NT2/D1 (cell line): ENCODE measurements around the gene UBAP1.

Experiments
- SUZ12 ChIP-seq: IDR thresholded peaks from 2 replicates; pipeline ENCODE4 v1.6.1; 2011; ENCODE audit not compliant: insufficient read length, insufficient read depth; ENCODE audit errors: extremely low read depth
- ZNF274 ChIP-seq: IDR thresholded peaks from 2 replicates; pipeline ENCODE4 v1.6.1; 2011; ENCODE audit warnings: mild to moderate bottlenecking, low read depth, low read length

DNA sequence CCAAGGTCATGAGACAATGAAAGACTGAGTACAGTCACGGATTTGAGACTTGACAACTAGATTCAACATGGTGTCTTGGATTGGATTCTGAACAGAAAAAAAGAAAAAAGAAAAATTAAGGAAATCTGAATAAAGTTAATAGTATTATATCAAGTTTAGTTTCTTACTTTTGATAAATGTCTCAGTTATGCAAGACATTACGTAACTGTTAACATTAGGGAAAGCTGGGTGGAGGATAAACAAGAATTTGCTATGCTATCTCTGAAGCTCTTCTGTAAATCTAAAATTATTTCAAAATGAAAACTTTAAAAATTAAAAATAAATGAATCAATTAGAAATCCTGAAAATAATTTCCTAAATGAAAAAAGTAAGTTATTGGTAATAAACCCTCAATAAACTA, 38.0 kb upstream of the UBAP1 start:
- TF ChIP-seq SUZ12 (no peak), ZNF274 (no peak)
